GM12801 (cell line): ENCODE measurements around the gene INSC.

Experiments used
- TF ChIP-seq, protein P1 (sequence below): IDR thresholded peaks from one replicate; pipeline ENCODE4 v1.5.1; 2011; ENCODE audit warnings: control low read depth; ENCODE audit not compliant: insufficient read length; ENCODE audit errors: extremely low read depth

Gene INSC

DNA sequence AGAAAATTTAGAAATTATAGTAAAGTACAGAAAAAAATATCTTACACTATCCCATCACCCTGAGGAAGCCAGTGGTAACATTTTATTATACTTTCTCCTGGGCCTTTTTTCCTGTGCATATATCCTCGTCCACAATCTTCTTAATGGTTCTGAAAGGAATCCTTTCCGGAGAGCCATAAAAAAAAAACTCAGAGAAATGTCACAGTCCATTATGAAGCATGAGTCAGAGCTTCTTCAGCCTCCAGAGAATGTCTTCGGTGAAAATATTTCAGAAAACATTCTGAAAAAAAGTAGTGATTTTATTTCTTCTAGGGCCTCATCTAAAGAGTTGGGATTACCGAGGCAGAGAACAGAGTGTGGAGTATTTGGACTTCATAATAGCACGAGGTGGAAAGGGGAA lies 163.4 kb downstream of the INSC start:
- TF ChIP-seq, protein P1, sequence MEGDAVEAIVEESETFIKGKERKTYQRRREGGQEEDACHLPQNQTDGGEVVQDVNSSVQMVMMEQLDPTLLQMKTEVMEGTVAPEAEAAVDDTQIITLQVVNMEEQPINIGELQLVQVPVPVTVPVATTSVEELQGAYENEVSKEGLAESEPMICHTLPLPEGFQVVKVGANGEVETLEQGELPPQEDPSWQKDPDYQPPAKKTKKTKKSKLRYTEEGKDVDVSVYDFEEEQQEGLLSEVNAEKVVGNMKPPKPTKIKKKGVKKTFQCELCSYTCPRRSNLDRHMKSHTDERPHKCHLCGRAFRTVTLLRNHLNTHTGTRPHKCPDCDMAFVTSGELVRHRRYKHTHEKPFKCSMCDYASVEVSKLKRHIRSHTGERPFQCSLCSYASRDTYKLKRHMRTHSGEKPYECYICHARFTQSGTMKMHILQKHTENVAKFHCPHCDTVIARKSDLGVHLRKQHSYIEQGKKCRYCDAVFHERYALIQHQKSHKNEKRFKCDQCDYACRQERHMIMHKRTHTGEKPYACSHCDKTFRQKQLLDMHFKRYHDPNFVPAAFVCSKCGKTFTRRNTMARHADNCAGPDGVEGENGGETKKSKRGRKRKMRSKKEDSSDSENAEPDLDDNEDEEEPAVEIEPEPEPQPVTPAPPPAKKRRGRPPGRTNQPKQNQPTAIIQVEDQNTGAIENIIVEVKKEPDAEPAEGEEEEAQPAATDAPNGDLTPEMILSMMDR: no peak

DNA sequence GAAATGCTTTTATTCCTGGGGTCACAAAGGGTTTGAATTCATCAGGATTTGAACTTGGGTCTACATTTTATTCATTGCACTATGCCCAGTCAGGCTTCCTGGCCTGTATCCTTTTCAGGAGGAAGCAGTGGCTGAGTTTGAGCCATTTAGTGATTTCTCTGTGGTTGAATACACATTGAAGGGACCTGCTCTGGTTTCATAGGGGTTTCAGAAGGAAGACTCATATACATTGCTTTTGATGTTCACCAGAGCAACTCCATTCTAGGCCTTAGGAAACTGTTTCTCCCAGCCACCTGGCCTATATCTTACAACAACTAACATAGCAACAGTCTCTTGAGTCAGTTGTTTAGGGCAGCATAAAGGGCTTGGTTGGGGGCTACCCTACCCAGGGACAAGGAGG lies 165.7 kb downstream of the INSC start:
- TF ChIP-seq, protein P1: no peak

DNA sequence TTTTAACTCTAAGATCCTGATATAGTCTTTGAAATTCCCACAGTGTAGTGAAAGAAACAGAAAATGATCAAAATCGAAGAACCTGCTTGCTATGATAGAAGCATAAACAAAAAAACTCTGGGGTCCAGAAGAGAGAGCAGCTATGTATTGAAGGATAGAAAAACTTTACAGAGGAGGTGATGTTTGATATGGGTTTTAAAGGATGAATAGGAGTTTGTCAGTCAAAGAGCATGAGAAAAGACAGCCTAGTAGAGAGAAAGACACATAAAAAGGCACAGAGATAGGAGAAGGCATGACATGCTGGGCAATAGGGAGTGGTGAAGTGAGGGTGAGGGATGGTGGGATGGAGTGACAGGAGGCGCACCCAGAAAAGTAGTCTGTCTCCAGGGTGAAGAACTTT lies 168.0 kb downstream of the INSC start:
- TF ChIP-seq, protein P1: no peak

DNA sequence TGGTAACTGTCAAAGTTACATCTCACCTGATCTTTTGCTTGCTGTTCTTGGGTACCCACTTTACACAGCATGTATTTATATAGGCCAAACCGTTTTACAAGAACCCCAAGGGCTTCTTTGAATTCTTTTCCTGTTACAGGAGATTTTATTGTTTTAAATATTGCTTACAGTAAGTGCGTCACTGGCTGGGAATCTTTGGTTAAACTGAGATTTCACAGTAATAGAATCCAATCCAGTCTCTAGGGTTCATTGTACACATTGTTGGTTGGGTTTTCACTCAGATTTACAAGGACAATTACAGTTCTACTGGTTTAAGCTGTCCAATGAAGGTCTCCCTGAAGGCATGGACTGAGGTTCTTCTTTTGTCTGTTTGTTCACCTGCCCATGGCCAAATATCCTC lies 171.7 kb downstream of the INSC start:
- TF ChIP-seq, protein P1: no peak

DNA sequence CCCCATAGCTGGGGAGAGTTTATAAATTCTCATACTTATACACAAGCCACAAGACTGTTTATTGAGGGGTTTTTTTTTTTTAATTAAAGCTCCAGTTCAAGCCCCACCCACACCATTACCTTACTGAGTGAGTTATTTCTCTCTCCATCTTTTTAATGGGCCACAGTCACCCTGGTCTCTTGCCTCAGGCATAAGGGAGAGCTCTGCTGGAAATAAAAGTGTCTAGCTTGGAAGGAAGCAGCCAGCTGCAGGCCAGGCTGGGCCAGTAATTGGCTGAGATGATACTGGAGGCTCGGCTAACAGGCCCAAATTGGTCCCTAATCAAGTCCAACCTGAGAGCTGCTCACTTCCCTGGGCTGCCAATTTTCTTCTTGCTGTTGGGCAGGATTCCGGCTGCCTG lies 174.1 kb downstream of the INSC start:
- TF ChIP-seq, protein P1: no peak

DNA sequence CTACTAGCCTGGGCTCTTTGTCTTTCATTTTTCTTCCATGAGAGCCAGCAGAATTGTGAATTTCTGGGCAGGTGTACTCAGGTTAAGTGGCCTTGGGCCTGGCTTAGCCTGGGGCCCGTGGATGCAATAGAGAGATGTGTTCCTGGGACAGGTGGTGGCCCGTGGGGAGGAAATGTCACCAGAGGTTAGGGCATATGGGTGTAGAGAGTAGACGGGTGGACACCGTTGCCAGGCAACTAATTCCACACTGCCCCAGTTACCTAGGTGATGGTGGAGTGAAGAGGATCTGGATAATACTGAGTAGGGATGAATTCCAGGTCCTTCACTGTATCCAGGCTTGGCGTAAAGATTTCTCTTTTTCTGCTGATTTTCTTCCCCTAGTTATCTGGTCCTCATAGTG lies 175.0 kb downstream of the INSC start:
- TF ChIP-seq, protein P1: no peak

DNA sequence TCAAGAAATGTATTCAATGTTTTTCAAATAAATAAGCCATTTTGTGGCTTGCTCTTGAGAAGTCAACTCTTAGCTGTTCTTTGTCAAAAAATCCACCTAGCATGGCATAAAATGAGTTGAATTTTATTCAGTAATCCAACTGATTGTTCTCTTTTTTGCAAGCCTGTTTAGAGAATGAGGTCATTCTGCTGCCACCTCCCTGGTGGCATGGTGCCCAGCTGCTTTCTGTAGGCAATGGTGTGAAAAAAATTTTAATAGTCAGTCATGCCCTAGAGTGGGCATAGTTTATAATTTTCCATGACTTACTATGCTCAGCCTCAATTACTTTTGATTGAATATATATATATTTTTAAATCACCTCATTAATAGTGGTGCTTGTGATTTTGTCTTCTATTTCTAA lies 177.2 kb downstream of the INSC start:
- TF ChIP-seq, protein P1: no peak
